ENCODE data around the gene CACNA1B.

DNA sequence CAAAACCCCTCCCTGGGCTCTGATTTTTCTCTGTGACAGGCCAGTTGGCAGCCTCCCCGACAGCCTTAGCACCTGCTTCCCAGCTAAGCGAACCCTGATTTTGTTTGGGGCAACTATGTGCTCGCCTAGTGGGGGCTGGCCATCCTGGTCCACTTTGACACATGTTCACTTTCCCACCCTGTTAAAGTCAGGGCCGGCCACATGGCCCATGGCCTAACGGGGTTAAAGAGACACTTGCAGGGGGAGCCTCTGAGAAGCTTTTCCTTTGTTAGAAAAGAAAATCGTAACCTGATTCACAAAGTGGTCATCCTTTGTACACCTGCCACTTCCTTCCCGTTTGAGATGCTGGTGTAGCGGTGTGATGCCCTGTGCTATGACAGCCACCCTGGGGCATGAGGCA lies 1.3 kb upstream of the CACNA1B start:
- TF ChIP-seq, protein P1, sequence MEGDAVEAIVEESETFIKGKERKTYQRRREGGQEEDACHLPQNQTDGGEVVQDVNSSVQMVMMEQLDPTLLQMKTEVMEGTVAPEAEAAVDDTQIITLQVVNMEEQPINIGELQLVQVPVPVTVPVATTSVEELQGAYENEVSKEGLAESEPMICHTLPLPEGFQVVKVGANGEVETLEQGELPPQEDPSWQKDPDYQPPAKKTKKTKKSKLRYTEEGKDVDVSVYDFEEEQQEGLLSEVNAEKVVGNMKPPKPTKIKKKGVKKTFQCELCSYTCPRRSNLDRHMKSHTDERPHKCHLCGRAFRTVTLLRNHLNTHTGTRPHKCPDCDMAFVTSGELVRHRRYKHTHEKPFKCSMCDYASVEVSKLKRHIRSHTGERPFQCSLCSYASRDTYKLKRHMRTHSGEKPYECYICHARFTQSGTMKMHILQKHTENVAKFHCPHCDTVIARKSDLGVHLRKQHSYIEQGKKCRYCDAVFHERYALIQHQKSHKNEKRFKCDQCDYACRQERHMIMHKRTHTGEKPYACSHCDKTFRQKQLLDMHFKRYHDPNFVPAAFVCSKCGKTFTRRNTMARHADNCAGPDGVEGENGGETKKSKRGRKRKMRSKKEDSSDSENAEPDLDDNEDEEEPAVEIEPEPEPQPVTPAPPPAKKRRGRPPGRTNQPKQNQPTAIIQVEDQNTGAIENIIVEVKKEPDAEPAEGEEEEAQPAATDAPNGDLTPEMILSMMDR (IDR thresholded peaks at IDR 0.05) = no peak
- TF ChIP-seq POLR2A (IDR thresholded peaks at IDR 0.05) = no peak

Data from testis (tissue), 2 donors.